K562 (cell line): ENCODE measurements around the gene MYL12B. TPM values are rescaled to one million over a fixed set of nuclear protein-coding genes. Genes with fewer than 3 reads are reported as not detected.

Source experiments
- FOXP4 ChIP-seq: sonication (generic); formaldehyde crosslinking; IDR thresholded peaks from 2 replicates; pipeline ENCODE4 v1.8.0; 2022; ENCODE audit warnings: mild to moderate bottlenecking, missing genetic modification reagents, borderline replicate concordance
- RBM25 ChIP-seq: fragments of 200-400 bp; formaldehyde crosslinking; IDR thresholded peaks from 2 replicates; pipeline ENCODE4 v1.6.1; 2018; ENCODE audit warnings: low read length, low read depth, moderate library complexity; ENCODE audit not compliant: severe bottlenecking
- SIRT6 ChIP-seq: IDR thresholded peaks from one replicate; pipeline ENCODE4 v1.6.1; 2012; ENCODE audit warnings: low read depth, mild to moderate bottlenecking, control low read depth, inconsistent platforms, low read length, moderate library complexity
- polyA plus RNA-seq, 8 experiments: library from polyadenylated mRNA; depleted of rRNA in 4 of 8; stranded (reverse) in 5 of 8; unstranded in 3 of 8; fragments of >200 nt; fragmentation: Nextera tagmentation in 2 of 8; fragmentation: Illumina TruSeq in 1 of 8; extraction: Ambion mirVana in 2 of 8; extraction: Trizol in 1 of 8; gene quantifications; 2 replicates each; pipeline versions ENCODE4 v1.2.1 to v1.2.3, GENCODE V29; 2011 to 2014; ENCODE audit warnings: inconsistent platforms in 1 of 8, missing spikeins in 1 of 8
- total RNA-seq, 7 experiments: library from RNA; depleted of rRNA in 6 of 7; stranded (reverse); fragments of >200 nt in 6 of 7; fragmentation: Illumina TruSeq in 2 of 7; extraction: Trizol in 2 of 7; gene quantifications; 2 replicates each; pipeline versions ENCODE4 v1.2.1 to v1.2.3, GENCODE V29; 2011 to 2021; ENCODE audit warnings: low replicate concordance in 1 of 7
- TF ChIP-seq, protein P1 (sequence below): fragments of 200-600 bp; sonication (generic); IDR thresholded peaks from one replicate; pipeline ENCODE4 v1.6.1; 2012; ENCODE audit warnings: mild to moderate bottlenecking, low read depth, low read length, inconsistent platforms
- TF ChIP-seq, protein P2 (sequence below): fragments of 250-450 bp; sonication (Bioruptor Pico); IDR thresholded peaks from 2 replicates; pipeline ENCODE4 v1.5.0; 2021; ENCODE audit warnings: mild to moderate bottlenecking, moderate library complexity
- TF ChIP-seq, protein P3 (sequence below): sonication (generic); formaldehyde crosslinking; IDR thresholded peaks from 2 replicates; pipeline ENCODE4 v1.8.0; 2022; ENCODE audit warnings: mild to moderate bottlenecking, missing genetic modification reagents

MYL12B gene
- total and polyA plus RNA-seq, 9 of the 15 experiments (the other 6 are each of a cell fraction or from before 2014, with no cell fraction given) = 220 to 995 (median 463) TPM

- TF ChIP-seq, protein P1, sequence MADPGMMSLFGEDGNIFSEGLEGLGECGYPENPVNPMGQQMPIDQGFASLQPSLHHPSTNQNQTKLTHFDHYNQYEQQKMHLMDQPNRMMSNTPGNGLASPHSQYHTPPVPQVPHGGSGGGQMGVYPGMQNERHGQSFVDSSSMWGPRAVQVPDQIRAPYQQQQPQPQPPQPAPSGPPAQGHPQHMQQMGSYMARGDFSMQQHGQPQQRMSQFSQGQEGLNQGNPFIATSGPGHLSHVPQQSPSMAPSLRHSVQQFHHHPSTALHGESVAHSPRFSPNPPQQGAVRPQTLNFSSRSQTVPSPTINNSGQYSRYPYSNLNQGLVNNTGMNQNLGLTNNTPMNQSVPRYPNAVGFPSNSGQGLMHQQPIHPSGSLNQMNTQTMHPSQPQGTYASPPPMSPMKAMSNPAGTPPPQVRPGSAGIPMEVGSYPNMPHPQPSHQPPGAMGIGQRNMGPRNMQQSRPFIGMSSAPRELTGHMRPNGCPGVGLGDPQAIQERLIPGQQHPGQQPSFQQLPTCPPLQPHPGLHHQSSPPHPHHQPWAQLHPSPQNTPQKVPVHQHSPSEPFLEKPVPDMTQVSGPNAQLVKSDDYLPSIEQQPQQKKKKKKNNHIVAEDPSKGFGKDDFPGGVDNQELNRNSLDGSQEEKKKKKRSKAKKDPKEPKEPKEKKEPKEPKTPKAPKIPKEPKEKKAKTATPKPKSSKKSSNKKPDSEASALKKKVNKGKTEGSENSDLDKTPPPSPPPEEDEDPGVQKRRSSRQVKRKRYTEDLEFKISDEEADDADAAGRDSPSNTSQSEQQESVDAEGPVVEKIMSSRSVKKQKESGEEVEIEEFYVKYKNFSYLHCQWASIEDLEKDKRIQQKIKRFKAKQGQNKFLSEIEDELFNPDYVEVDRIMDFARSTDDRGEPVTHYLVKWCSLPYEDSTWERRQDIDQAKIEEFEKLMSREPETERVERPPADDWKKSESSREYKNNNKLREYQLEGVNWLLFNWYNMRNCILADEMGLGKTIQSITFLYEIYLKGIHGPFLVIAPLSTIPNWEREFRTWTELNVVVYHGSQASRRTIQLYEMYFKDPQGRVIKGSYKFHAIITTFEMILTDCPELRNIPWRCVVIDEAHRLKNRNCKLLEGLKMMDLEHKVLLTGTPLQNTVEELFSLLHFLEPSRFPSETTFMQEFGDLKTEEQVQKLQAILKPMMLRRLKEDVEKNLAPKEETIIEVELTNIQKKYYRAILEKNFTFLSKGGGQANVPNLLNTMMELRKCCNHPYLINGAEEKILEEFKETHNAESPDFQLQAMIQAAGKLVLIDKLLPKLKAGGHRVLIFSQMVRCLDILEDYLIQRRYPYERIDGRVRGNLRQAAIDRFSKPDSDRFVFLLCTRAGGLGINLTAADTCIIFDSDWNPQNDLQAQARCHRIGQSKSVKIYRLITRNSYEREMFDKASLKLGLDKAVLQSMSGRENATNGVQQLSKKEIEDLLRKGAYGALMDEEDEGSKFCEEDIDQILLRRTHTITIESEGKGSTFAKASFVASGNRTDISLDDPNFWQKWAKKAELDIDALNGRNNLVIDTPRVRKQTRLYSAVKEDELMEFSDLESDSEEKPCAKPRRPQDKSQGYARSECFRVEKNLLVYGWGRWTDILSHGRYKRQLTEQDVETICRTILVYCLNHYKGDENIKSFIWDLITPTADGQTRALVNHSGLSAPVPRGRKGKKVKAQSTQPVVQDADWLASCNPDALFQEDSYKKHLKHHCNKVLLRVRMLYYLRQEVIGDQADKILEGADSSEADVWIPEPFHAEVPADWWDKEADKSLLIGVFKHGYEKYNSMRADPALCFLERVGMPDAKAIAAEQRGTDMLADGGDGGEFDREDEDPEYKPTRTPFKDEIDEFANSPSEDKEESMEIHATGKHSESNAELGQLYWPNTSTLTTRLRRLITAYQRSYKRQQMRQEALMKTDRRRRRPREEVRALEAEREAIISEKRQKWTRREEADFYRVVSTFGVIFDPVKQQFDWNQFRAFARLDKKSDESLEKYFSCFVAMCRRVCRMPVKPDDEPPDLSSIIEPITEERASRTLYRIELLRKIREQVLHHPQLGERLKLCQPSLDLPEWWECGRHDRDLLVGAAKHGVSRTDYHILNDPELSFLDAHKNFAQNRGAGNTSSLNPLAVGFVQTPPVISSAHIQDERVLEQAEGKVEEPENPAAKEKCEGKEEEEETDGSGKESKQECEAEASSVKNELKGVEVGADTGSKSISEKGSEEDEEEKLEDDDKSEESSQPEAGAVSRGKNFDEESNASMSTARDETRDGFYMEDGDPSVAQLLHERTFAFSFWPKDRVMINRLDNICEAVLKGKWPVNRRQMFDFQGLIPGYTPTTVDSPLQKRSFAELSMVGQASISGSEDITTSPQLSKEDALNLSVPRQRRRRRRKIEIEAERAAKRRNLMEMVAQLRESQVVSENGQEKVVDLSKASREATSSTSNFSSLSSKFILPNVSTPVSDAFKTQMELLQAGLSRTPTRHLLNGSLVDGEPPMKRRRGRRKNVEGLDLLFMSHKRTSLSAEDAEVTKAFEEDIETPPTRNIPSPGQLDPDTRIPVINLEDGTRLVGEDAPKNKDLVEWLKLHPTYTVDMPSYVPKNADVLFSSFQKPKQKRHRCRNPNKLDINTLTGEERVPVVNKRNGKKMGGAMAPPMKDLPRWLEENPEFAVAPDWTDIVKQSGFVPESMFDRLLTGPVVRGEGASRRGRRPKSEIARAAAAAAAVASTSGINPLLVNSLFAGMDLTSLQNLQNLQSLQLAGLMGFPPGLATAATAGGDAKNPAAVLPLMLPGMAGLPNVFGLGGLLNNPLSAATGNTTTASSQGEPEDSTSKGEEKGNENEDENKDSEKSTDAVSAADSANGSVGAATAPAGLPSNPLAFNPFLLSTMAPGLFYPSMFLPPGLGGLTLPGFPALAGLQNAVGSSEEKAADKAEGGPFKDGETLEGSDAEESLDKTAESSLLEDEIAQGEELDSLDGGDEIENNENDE = no peak
- TF ChIP-seq SIRT6 (no peak), RBM25 (peak; percentile 66), FOXP4 (no peak)
- TF ChIP-seq, protein P2, sequence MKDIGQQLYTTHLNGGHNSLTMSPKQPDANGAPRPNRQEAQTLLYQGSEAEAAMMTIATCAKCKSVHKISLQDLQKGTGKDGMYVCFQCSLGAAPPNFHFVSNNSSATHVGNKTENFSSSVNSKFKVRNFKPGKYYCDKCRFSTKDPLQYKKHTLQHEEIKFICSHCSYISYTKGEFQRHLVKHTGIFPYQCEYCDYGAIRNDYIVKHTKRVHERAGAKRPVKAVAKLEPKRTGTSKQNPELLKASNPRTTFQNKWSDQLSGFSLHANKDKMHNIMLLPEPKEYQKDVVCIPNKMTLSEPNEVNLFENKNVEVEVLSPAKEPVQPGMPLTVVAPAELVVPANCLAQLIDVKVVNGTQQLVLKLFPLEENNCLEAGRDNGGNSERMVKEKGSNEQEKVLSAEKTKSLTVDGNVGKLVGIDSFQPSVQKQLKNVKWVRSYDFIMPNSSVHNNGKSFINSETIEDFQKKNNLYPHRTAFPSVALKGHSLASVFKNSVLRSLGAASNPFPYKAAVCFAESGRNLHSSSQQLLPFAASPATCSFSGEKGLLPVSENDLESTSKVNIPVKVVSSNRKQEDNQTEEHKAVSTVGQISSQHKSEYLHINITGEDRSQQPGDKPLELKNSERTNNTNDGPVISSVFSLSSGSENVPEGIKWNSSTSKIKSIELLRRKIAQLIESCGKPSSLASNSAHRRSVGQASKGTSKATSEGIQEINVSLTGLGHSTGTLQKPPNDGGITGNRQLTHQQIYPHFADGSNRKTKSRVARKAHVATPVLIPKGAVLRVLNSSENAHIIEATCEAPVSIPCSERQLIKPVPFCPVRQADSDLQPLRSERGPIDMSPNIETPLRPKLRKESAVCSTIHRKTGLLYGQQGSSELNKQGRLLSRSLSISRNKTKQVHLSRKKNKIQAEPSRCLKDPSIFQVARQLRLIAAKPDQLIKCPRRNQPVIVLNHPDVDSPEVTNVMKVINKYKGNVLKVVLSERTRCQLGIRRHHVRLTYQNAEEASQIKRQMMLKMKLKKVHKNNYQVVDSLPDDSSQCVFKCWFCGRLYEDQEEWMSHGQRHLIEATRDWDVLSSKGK (CRISPR knock-in tag) = no peak
- TF ChIP-seq, protein P3, sequence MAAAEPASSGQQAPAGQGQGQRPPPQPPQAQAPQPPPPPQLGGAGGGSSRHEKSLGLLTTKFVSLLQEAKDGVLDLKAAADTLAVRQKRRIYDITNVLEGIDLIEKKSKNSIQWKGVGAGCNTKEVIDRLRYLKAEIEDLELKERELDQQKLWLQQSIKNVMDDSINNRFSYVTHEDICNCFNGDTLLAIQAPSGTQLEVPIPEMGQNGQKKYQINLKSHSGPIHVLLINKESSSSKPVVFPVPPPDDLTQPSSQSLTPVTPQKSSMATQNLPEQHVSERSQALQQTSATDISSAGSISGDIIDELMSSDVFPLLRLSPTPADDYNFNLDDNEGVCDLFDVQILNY (CRISPR knock-in tag) = 0 out of 2 replicates have a peak, but pooled peaks have one; percentile 62
These were observed at the start of gene MYL12B (continued) for GRCh38 chr18:3261373-3262233.
